Hepatic stellate cell (primary cell): ENCODE data around the gene SLIT1.

Experiments used
- DNase-seq: peaks from one replicate; pipeline ENCODE4 v3.0.0; 2011; ENCODE audit warnings: low spot score

The SLIT1 gene

GRCh38 chr10:97063271-97063982, 122.3 kb downstream of the SLIT1 start:
- DNase-seq, result no peak

GRCh38 chr10:97062456-97062855, 123.3 kb downstream of the SLIT1 start:
- no peak for DNase-seq

GRCh38 chr10:97062046-97062445, 123.7 kb downstream of the SLIT1 start:
- no peak for DNase-seq

GRCh38 chr10:97061423-97061822, 124.3 kb downstream of the SLIT1 start:
- DNase-seq, result no peak

GRCh38 chr10:97060441-97061084, 125.2 kb downstream of the SLIT1 start:
- no peak for DNase-seq

- DNase-seq, result no peak
Measured at GRCh38 chr10:97059872-97060205, 125.9 kb downstream of the SLIT1 start.

GRCh38 chr10:97059006-97059871, 126.5 kb downstream of the SLIT1 start:
- DNase-seq, result no peak

GRCh38 chr10:97058521-97058920, 127.2 kb downstream of the SLIT1 start:
- DNase-seq, result no peak

- DNase-seq, result no peak
Measured at GRCh38 chr10:97057491-97058235, 128.1 kb downstream of the SLIT1 start.

- DNase-seq, result no peak
Measured at GRCh38 chr10:97056003-97056630, 129.6 kb downstream of the SLIT1 start.

GRCh38 chr10:97053276-97053675, 132.5 kb downstream of the SLIT1 start:
- DNase-seq, result no peak

GRCh38 chr10:97050956-97051496, 134.7 kb downstream of the SLIT1 start:
- no peak for DNase-seq

GRCh38 chr10:97050205-97050745, 135.5 kb downstream of the SLIT1 start:
- DNase-seq, result no peak

- no peak for DNase-seq
Measured at GRCh38 chr10:97049670-97050069, 136.1 kb downstream of the SLIT1 start.

GRCh38 chr10:97048649-97049427, 136.9 kb downstream of the SLIT1 start:
- no peak for DNase-seq

- DNase-seq, result no peak
Measured at GRCh38 chr10:97047788-97048187, 138.0 kb downstream of the SLIT1 start.

GRCh38 chr10:97047083-97047736, 138.5 kb downstream of the SLIT1 start:
- DNase-seq, result no peak

GRCh38 chr10:97046456-97047082, 139.2 kb downstream of the SLIT1 start:
- no peak for DNase-seq

- DNase-seq, result no peak
Measured at GRCh38 chr10:97043563-97043855, 142.2 kb downstream of the SLIT1 start.
